Vagina (tissue), 2 donors: Measurements from ENCODE around the gene FADS3. TPM values are rescaled to one million over a fixed set of nuclear protein-coding genes. Genes with fewer than 3 reads are reported as not detected.

Source experiments
- DNase-seq, 2 donors: peaks; one replicate each; pipeline ENCODE4 v3.0.0-alpha.2; 2017; ENCODE audit errors: extremely low spot score in 2 of 2
- H3K27ac ChIP-seq: fragments of 200-600 bp; sonication (generic); one replicate; pipeline ENCODE4 v1.5.1; 2019
- H3K27me3 ChIP-seq: fragments of 200-600 bp; sonication (generic); one replicate; pipeline ENCODE4 v1.5.1; 2019
- H3K36me3 ChIP-seq, 2 donors: fragments of 200-600 bp; sonication (generic); one replicate each; pipeline ENCODE4 v1.5.1; 2017 to 2019
- H3K4me1 ChIP-seq: fragments of 200-600 bp; sonication (generic); one replicate; pipeline ENCODE4 v1.5.1; 2019
- H3K4me3 ChIP-seq, 2 donors: fragments of 200-600 bp; sonication (generic); 1 replicate in 1 of 2; 2 replicates in 1 of 2; pipeline ENCODE4 v1.5.1; 2016 to 2019
- H3K9me3 ChIP-seq: fragments of 200-600 bp; sonication (generic); one replicate; pipeline ENCODE4 v1.5.1; 2019
- CTCF ChIP-seq, 3 experiments: fragments of 450-650 bp in 2 of 3; fragments of 200-600 bp in 1 of 3; sonication (generic) in 1 of 3; IDR thresholded peaks; one replicate each; pipeline ENCODE4 v1.5.1; 2017 to 2019; ENCODE audit warnings: antibody characterized with exemption in 3 of 3, mild to moderate bottlenecking in 2 of 3, moderate library complexity in 2 of 3
- POLR2A ChIP-seq, 2 donors: fragments of 450-650 bp; IDR thresholded peaks; one replicate each; pipeline ENCODE4 v1.6.1; 2017; ENCODE audit warnings: antibody characterized with exemption in 2 of 2, mild to moderate bottlenecking in 2 of 2, moderate library complexity in 2 of 2
- POLR2AphosphoS5 ChIP-seq, 2 donors: sonication (generic); formaldehyde crosslinking; IDR thresholded peaks; one replicate each; pipeline ENCODE4 v1.9.0; 2017; ENCODE audit warnings: antibody characterized with exemption in 2 of 2, mild to moderate bottlenecking in 2 of 2, low read depth in 1 of 2; ENCODE audit not compliant: insufficient read depth in 1 of 2
- intact Hi-C: fragments of 100-400 bp; cut with DNase I; formaldehyde crosslinking; loops from one replicate; pipeline ENCODE4 v1.15.1; 2023
- total RNA-seq: library from RNA; depleted of rRNA; stranded (reverse); fragments of >200 nt; gene quantifications from one replicate; pipeline ENCODE4 v1.2.3, GENCODE V29; 2016

FADS3 gene
- total RNA-seq, 1 donor from 2014 or later = 41.5 TPM

GRCh38 chr11:61889831-61890230 lies 1.5 kb downstream of the FADS3 start:
- H3K36me3 ChIP-seq = no peaks in the 10 kb centered on the region
- H3K4me3 ChIP-seq = peak overlapping the region in 1 of 2 donors; percentile 70
- intact Hi-C loops = loop anchor here (5.0 to 10.0 kb wide), 3 partner anchors 73 to 225 kb away; partner anchors contain the start of genes FADS1, FEN1 and TMEM258
- peak overlapping the region; percentile 28 for H3K27ac ChIP-seq
- DNase-seq = no peak
- H3K4me1 ChIP-seq = peaks cover 25% of the 10 kb centered on the region
- TF ChIP-seq CTCF (IDR thresholded peaks at IDR 0.05) = no peak
- no peak for TF ChIP-seq POLR2AphosphoS5 (IDR thresholded peaks at IDR 0.05; ENCODE audit: insufficient read depth in 1 of 2, low read depth in 1 of 2)
- no peak for TF ChIP-seq POLR2A (IDR thresholded peaks at IDR 0.05)
- H3K9me3 ChIP-seq = no peaks in the 10 kb centered on the region
- H3K27me3 ChIP-seq = no peaks in the 10 kb centered on the region

GRCh38 chr11:61888590-61888989 lies 2.8 kb downstream of the FADS3 start:
- Histone ChIP-seq H3K27ac (peak overlapping the region; percentile 59), H3K27me3 (no peaks in the 10 kb centered on the region), H3K9me3 (no peaks in the 10 kb centered on the region), H3K4me3 (no peak overlapping the region), H3K4me1 (peaks cover 25% of the 10 kb centered on the region), H3K36me3 (no peaks in the 10 kb centered on the region)
- TF ChIP-seq POLR2A (IDR thresholded peaks at IDR 0.05) (no peak), CTCF (IDR thresholded peaks at IDR 0.05) (no peak), POLR2AphosphoS5 (IDR thresholded peaks at IDR 0.05; ENCODE audit: insufficient read depth in 1 of 2, low read depth in 1 of 2) (no peak)
- DNase-seq = no peak
- intact Hi-C loops = no loop called here

- peak overlapping the region; percentile 59 for H3K27ac ChIP-seq
- H3K4me1 ChIP-seq = peaks cover 25% of the 10 kb centered on the region
Observed at GRCh38 chr11:61887839-61888494, 3.4 kb downstream of the FADS3 start.

GRCh38 chr11:61886643-61887042 lies 4.7 kb downstream of the FADS3 start:
- intact Hi-C loops = no loop called here
- Histone ChIP-seq H3K4me1 (peaks cover 19% of the 10 kb centered on the region), H3K27ac (no peak overlapping the region), H3K36me3 (no peaks in the 10 kb centered on the region), H3K27me3 (no peaks in the 10 kb centered on the region), H3K9me3 (no peaks in the 10 kb centered on the region), H3K4me3 (no peak overlapping the region)
- DNase-seq = no peak
- TF ChIP-seq POLR2AphosphoS5 (IDR thresholded peaks at IDR 0.05; ENCODE audit: insufficient read depth in 1 of 2, low read depth in 1 of 2) (no peak), POLR2A (IDR thresholded peaks at IDR 0.05) (no peak)

More at GRCh38 chr11:61887839-61888494, 3.4 kb downstream of the FADS3 start:
- Histone ChIP-seq H3K9me3 (no peaks in the 10 kb centered on the region), H3K36me3 (no peaks in the 10 kb centered on the region), H3K27me3 (no peaks in the 10 kb centered on the region), H3K4me3 (no peak overlapping the region)
- DNase-seq = no peak
- intact Hi-C loops = no loop called here
- no peak for TF ChIP-seq POLR2A (IDR thresholded peaks at IDR 0.05)
- TF ChIP-seq CTCF (IDR thresholded peaks at IDR 0.05) = no peak
- peak; percentile 66 to 69 for TF ChIP-seq POLR2AphosphoS5 (IDR thresholded peaks at IDR 0.05; ENCODE audit: insufficient read depth in 1 of 2, low read depth in 1 of 2)

- intact Hi-C loops = no loop called here
- H3K27me3 ChIP-seq = no peaks in the 10 kb centered on the region
- no peaks in the 10 kb centered on the region for H3K9me3 ChIP-seq
- peaks cover 18% of the 10 kb centered on the region for H3K4me1 ChIP-seq
- H3K36me3 ChIP-seq = no peaks in the 10 kb centered on the region
- no peak for DNase-seq
- H3K4me3 ChIP-seq = no peak overlapping the region
- H3K27ac ChIP-seq = no peak overlapping the region
- TF ChIP-seq POLR2A (IDR thresholded peaks at IDR 0.05) = no peak
- no peak for TF ChIP-seq POLR2AphosphoS5 (IDR thresholded peaks at IDR 0.05; ENCODE audit: insufficient read depth in 1 of 2, low read depth in 1 of 2)
- no peak for TF ChIP-seq CTCF (IDR thresholded peaks at IDR 0.05)
Observed at GRCh38 chr11:61885784-61886580, 5.4 kb downstream of the FADS3 start.
